Upper lobe of left lung (tissue), 6 donors: ENCODE data around the gene BNC2. TPM values are rescaled to one million over a fixed set of nuclear protein-coding genes. Genes with fewer than 3 reads are reported as not detected.

ENCODE experiments used
- ATAC-seq, 2 donors: fragments of 200-7000 bp; cut with Tn5 transposase; one replicate each; pipeline ENCODE4 v1.9.1; 2022; ENCODE audit warnings: mild to moderate bottlenecking in 2 of 2, moderate library complexity in 2 of 2; ENCODE audit not compliant: low FRiP score in 2 of 2
- DNase-seq, 2 donors: peaks; one replicate each; pipeline ENCODE4 v3.0.0-alpha.2; 2019 to 2020
- H3K27ac ChIP-seq, 4 donors: fragments of 200-600 bp; sonication (generic); one replicate each; pipeline ENCODE4 v1.5.1; 2016 to 2019
- H3K27me3 ChIP-seq, 4 donors: fragments of 200-600 bp; sonication (generic); one replicate each; pipeline ENCODE4 v1.5.1; 2017 to 2019
- H3K36me3 ChIP-seq, 4 donors: fragments of 200-600 bp; sonication (generic); one replicate each; pipeline ENCODE4 v1.5.1; 2016 to 2019
- H3K4me1 ChIP-seq, 4 donors: fragments of 200-600 bp; sonication (generic); one replicate each; pipeline ENCODE4 v1.5.1; 2018 to 2019
- H3K4me3 ChIP-seq, 4 donors: fragments of 200-600 bp; sonication (generic); one replicate each; pipeline ENCODE4 v1.5.1; 2017 to 2019; ENCODE audit warnings: mild to moderate bottlenecking in 2 of 4, moderate library complexity in 1 of 4
- H3K9me3 ChIP-seq, 4 donors: fragments of 200-600 bp; sonication (generic); one replicate each; pipeline ENCODE4 v1.5.1; 2018 to 2019
- CTCF ChIP-seq, 6 experiments: fragments of 450-650 bp in 4 of 6; fragments of 200-600 bp in 2 of 6; sonication (generic) in 2 of 6; IDR thresholded peaks; one replicate each; pipeline ENCODE4 v1.5.1; 2016 to 2019; ENCODE audit warnings: antibody characterized with exemption in 6 of 6
- EP300 ChIP-seq, 4 donors: sonication (generic); formaldehyde crosslinking; IDR thresholded peaks; one replicate each; pipeline ENCODE4 v1.5.1; 2017; ENCODE audit warnings: antibody characterized with exemption in 4 of 4, control low read depth in 2 of 4
- POLR2A ChIP-seq, 4 donors: fragments of 450-650 bp; IDR thresholded peaks; one replicate each; pipeline ENCODE4 v1.5.1; 2016 to 2017; ENCODE audit warnings: antibody characterized with exemption in 4 of 4, mild to moderate bottlenecking in 2 of 4
- POLR2AphosphoS5 ChIP-seq, 2 donors: sonication (generic); formaldehyde crosslinking; IDR thresholded peaks; one replicate each; pipeline ENCODE4 v1.5.1; 2017; ENCODE audit warnings: antibody characterized with exemption in 2 of 2
- WGBS, 2 donors: methylation state at CpG; one replicate each; pipeline ENCODE4 v1.1.5; 2017 to 2018; 5-methylcytosine and 5-hydroxymethylcytosine counted together
- total RNA-seq, 6 donors: library from RNA; depleted of rRNA in 4 of 6; stranded (reverse); fragments of >200 nt in 4 of 6; gene quantifications; one replicate each; pipeline versions ENCODE4 v1.1.0 to v1.2.1, GENCODE V29; 2016 to 2021
- donor health status: DM: no; HTN: no; CAD: no; lungs with moderate emphysema.
- donor health status: DM: no; HTN: yes; CAD: no; lungs with severe emphysema.

Gene BNC2
- total RNA-seq, 6 donors from 2014 or later: 4.6 to 21.7 (median 10.7) TPM

- Histone ChIP-seq H3K9me3 (no peaks in the 10 kb centered on the region), H3K4me3 (no peak overlapping the region), H3K27ac (no peak overlapping the region), H3K27me3 (no peaks in the 10 kb centered on the region), H3K36me3 (no peaks in the 10 kb centered on the region), H3K4me1 (no peaks in the 10 kb centered on the region)
- TF ChIP-seq CTCF (IDR thresholded peaks at IDR 0.05): no peak
- TF ChIP-seq POLR2AphosphoS5 (IDR thresholded peaks at IDR 0.05): no peak
- TF ChIP-seq POLR2A (IDR thresholded peaks at IDR 0.05): no peak
- TF ChIP-seq EP300 (IDR thresholded peaks at IDR 0.05): no peak
- DNase-seq: no peak
- WGBS, 2 donors: 89 to 91% methylated on average over 2 of the region's 2 CpGs
- no peak for ATAC-seq
These were observed 95.1 kb downstream of the BNC2 start for GRCh38 chr9:16775330-16775729.

GRCh38 chr9:16773617-16774016, 96.9 kb downstream of the BNC2 start:
- H3K4me3 ChIP-seq: no peak overlapping the region
- H3K27ac ChIP-seq: no peak overlapping the region
- H3K4me1 ChIP-seq: no peaks in the 10 kb centered on the region
- no peaks in the 10 kb centered on the region for H3K27me3 ChIP-seq
- DNase-seq (no peak), ATAC-seq (no peak)
- no peaks in the 10 kb centered on the region for H3K9me3 ChIP-seq
- TF ChIP-seq POLR2A (IDR thresholded peaks at IDR 0.05): no peak
- WGBS, 2 donors: 83 to 88% methylated on average over 5 of the region's 5 CpGs
- H3K36me3 ChIP-seq: no peaks in the 10 kb centered on the region

- Histone ChIP-seq H3K4me3 (no peak overlapping the region), H3K27me3 (no peaks in the 10 kb centered on the region), H3K27ac (no peak overlapping the region), H3K4me1 (no peaks in the 10 kb centered on the region), H3K36me3 (no peaks in the 10 kb centered on the region), H3K9me3 (no peaks in the 10 kb centered on the region)
- no peak for TF ChIP-seq EP300 (IDR thresholded peaks at IDR 0.05)
- ATAC-seq (no peak), DNase-seq (no peak)
- WGBS, 2 donors: 83 to 91% methylated on average over 4 of the region's 4 CpGs
These were observed 97.4 kb downstream of the BNC2 start for GRCh38 chr9:16773116-16773515.

- ATAC-seq (no peak), DNase-seq (no peak)
- no peaks in the 10 kb centered on the region for H3K27me3 ChIP-seq
- no peaks in the 10 kb centered on the region for H3K9me3 ChIP-seq
- 34 to 73% methylated on average over 1 of the region's 1 CpG for WGBS, 2 donors
- no peak for TF ChIP-seq POLR2A (IDR thresholded peaks at IDR 0.05)
- no peak for TF ChIP-seq CTCF (IDR thresholded peaks at IDR 0.05)
- no peak for TF ChIP-seq EP300 (IDR thresholded peaks at IDR 0.05)
- TF ChIP-seq POLR2AphosphoS5 (IDR thresholded peaks at IDR 0.05): no peak
- no peak overlapping the region for H3K27ac ChIP-seq
- no peaks in the 10 kb centered on the region for H3K4me1 ChIP-seq
- H3K4me3 ChIP-seq: no peak overlapping the region
- H3K36me3 ChIP-seq: no peaks in the 10 kb centered on the region
These were observed 99.1 kb downstream of the BNC2 start for GRCh38 chr9:16771356-16771755.

GRCh38 chr9:16769291-16769690, 101.2 kb downstream of the BNC2 start:
- 80 to 92% methylated on average over 5 of the region's 5 CpGs for WGBS, 2 donors
- ATAC-seq: no peak
- no peak for TF ChIP-seq CTCF (IDR thresholded peaks at IDR 0.05)
- TF ChIP-seq EP300 (IDR thresholded peaks at IDR 0.05): no peak
- TF ChIP-seq POLR2A (IDR thresholded peaks at IDR 0.05): no peak
- TF ChIP-seq POLR2AphosphoS5 (IDR thresholded peaks at IDR 0.05): no peak
- H3K27me3 ChIP-seq: no peaks in the 10 kb centered on the region
- no peak overlapping the region for H3K27ac ChIP-seq
- no peaks in the 10 kb centered on the region for H3K4me1 ChIP-seq
- H3K36me3 ChIP-seq: no peaks in the 10 kb centered on the region
- H3K9me3 ChIP-seq: no peaks in the 10 kb centered on the region
- DNase-seq: no peak
- H3K4me3 ChIP-seq: no peak overlapping the region

- 82 to 86% methylated on average over 6 of the region's 6 CpGs for WGBS, 2 donors
- Histone ChIP-seq H3K27ac (no peak overlapping the region), H3K27me3 (no peaks in the 10 kb centered on the region), H3K9me3 (no peaks in the 10 kb centered on the region), H3K36me3 (no peaks in the 10 kb centered on the region), H3K4me1 (no peaks in the 10 kb centered on the region), H3K4me3 (no peak overlapping the region)
- ATAC-seq: no peak
- DNase-seq: no peak
- TF ChIP-seq POLR2AphosphoS5 (IDR thresholded peaks at IDR 0.05) (no peak), CTCF (IDR thresholded peaks at IDR 0.05) (no peak), EP300 (IDR thresholded peaks at IDR 0.05) (no peak), POLR2A (IDR thresholded peaks at IDR 0.05) (no peak)
These were observed 101.7 kb downstream of the BNC2 start for GRCh38 chr9:16768816-16769215.
